Measurements from ENCODE around the gene OSBP2.
A peak's percentile ranks its signal among the peaks of the same experiment; 100 is the strongest.

Gene OSBP2

GRCh38 chr22:30801695-30802094, 107.0 kb downstream of the OSBP2 start:
- DNase-seq (ENCODE audit: low read depth), result no peak
- TF ChIP-seq CTCF (IDR thresholded peaks at IDR 0.05; ENCODE audit: insufficient read depth, low read depth, low read length, missing control alignments), result no peak
- H3K4me3 ChIP-seq (ENCODE audit: low read depth, low read length), result no peak overlapping the region

- TF ChIP-seq CTCF (IDR thresholded peaks at IDR 0.05; ENCODE audit: insufficient read depth, low read depth, low read length, missing control alignments), result no peak
- peak; percentile 84 for DNase-seq (ENCODE audit: low read depth)
- H3K4me3 ChIP-seq (ENCODE audit: low read depth, low read length), result no peak overlapping the region
Observed at GRCh38 chr22:30802202-30803166, 107.8 kb downstream of the OSBP2 start.

GRCh38 chr22:30803679-30804078, 109.0 kb downstream of the OSBP2 start:
- TF ChIP-seq CTCF (IDR thresholded peaks at IDR 0.05; ENCODE audit: insufficient read depth, low read depth, low read length, missing control alignments), result no peak
- no peak overlapping the region for H3K4me3 ChIP-seq (ENCODE audit: low read depth, low read length)

DNA sequence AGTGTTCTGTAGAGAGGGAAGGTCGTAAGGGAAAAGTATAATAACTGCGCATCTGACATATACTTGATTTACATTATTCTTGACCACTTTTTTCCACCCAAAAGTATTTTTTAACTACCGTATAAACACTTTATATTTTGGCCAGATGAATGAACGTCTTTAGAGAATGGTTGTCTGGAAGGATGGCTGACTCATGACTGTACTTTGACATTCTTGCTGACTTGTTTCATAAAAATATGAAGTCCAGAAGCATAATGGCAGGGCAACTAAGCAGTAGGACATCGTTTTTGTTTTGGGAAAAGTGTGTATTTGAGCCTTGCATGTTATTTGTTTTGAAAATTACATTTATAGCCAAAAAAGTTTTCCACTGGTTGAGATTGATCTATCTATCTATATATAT, 110.0 kb downstream of the OSBP2 start:
- no peak for DNase-seq (ENCODE audit: low read depth)
- H3K4me3 ChIP-seq (ENCODE audit: low read depth, low read length), result no peak overlapping the region
- TF ChIP-seq CTCF (IDR thresholded peaks at IDR 0.05; ENCODE audit: insufficient read depth, low read depth, low read length, missing control alignments), result no peak

More at GRCh38 chr22:30803679-30804078, 109.0 kb downstream of the OSBP2 start:
- no peak for DNase-seq (ENCODE audit: low read depth)

- no peak overlapping the region for H3K4me3 ChIP-seq (ENCODE audit: low read depth, low read length)
- no peak for DNase-seq (ENCODE audit: low read depth)
- no peak for TF ChIP-seq CTCF (IDR thresholded peaks at IDR 0.05; ENCODE audit: insufficient read depth, low read depth, low read length, missing control alignments)
Observed at GRCh38 chr22:30806391-30806861, 111.8 kb downstream of the OSBP2 start.

GRCh38 chr22:30809086-30809485, 114.4 kb downstream of the OSBP2 start:
- TF ChIP-seq CTCF (IDR thresholded peaks at IDR 0.05; ENCODE audit: insufficient read depth, low read depth, low read length, missing control alignments), result no peak
- no peak for DNase-seq (ENCODE audit: low read depth)
- H3K4me3 ChIP-seq (ENCODE audit: low read depth, low read length), result no peak overlapping the region
